ENCODE results near the gene HAGHL.

Gene HAGHL

GRCh38 chr16:776824-777223 is 49.9 kb downstream of the HAGHL start:
- no peak for DNase-seq

GRCh38 chr16:777826-778225 is 50.9 kb downstream of the HAGHL start:
- no peak for DNase-seq

- DNase-seq: no peak
Measured at GRCh38 chr16:778447-778846, 51.5 kb downstream of the HAGHL start.

- no peak for DNase-seq
Measured at GRCh38 chr16:778909-779527, 52.1 kb downstream of the HAGHL start.
